Measurements from ENCODE around the gene NAA30. TPM values are rescaled to one million over a fixed set of nuclear protein-coding genes. Genes with fewer than 3 reads are reported as not detected.

The NAA30 gene
- total RNA-seq, 1 donor from 2014 or later: 24.2 TPM

DNA sequence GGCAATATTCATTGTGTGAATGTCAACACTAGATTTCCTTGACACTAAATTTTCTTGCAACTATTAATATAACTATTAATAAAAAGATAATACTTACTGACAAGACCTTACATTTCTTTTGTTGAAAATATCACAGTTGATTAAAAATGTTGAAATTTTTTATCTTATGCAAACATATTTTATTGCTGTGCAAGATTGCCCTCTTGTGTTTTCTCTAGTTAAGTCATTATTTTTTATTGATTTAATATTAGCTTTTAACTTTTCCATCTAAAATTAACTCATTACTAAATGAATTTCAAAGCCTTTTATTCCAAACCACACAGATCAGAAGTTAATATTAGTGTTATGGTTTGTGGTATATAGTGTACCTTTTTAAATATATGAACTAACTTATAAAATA is 11.7 kb upstream of the NAA30 start:
- TF ChIP-seq, protein P1, sequence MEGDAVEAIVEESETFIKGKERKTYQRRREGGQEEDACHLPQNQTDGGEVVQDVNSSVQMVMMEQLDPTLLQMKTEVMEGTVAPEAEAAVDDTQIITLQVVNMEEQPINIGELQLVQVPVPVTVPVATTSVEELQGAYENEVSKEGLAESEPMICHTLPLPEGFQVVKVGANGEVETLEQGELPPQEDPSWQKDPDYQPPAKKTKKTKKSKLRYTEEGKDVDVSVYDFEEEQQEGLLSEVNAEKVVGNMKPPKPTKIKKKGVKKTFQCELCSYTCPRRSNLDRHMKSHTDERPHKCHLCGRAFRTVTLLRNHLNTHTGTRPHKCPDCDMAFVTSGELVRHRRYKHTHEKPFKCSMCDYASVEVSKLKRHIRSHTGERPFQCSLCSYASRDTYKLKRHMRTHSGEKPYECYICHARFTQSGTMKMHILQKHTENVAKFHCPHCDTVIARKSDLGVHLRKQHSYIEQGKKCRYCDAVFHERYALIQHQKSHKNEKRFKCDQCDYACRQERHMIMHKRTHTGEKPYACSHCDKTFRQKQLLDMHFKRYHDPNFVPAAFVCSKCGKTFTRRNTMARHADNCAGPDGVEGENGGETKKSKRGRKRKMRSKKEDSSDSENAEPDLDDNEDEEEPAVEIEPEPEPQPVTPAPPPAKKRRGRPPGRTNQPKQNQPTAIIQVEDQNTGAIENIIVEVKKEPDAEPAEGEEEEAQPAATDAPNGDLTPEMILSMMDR (IDR thresholded peaks at IDR 0.05; ENCODE audit: borderline replicate concordance): no peak
- H3K4me1 ChIP-seq: no peaks in the 10 kb centered on the region
- no peak overlapping the region for H3K27ac ChIP-seq (replicated peaks)
- no peaks in the 10 kb centered on the region for H3K36me3 ChIP-seq
- DNase-seq: no peak
- no peaks in the 10 kb centered on the region for H3K9me3 ChIP-seq (replicated peaks)
- H3K27me3 ChIP-seq (ENCODE audit: low read depth): no peaks in the 10 kb centered on the region
- H3K4me3 ChIP-seq: no peak overlapping the region
- intact Hi-C loops (cut with micrococcal nuclease): no loop called here

DNA sequence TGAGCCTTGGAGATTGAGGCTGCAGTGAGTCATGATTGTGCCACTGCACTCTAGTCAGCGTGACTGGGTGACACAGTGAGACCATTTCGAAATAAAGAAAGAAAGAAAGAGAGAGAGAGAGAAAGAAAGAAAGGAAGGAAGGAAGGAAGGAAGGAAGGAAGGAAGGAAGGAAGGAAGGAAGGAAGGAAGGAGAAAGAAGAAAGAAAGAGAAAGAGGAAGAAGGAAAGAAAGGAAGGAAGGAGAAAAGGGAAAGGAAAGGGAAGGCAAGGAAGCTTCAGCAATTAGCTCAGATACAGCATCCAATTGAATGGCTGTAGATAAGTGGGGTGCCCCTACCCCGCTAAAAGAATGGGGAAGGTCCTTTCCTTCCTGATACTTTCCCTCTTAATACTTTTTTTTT is 9.5 kb upstream of the NAA30 start:
- no peak overlapping the region for H3K4me3 ChIP-seq
- DNase-seq: no peak
- no peaks in the 10 kb centered on the region for H3K4me1 ChIP-seq
- no peaks in the 10 kb centered on the region for H3K9me3 ChIP-seq (replicated peaks)
- no peak overlapping the region for H3K27ac ChIP-seq (replicated peaks)
- intact Hi-C loops (cut with micrococcal nuclease): no loop called here
- H3K27me3 ChIP-seq (ENCODE audit: low read depth): no peaks in the 10 kb centered on the region
- no peaks in the 10 kb centered on the region for H3K36me3 ChIP-seq
- TF ChIP-seq, protein P1 (IDR thresholded peaks at IDR 0.05; ENCODE audit: borderline replicate concordance): no peak

DNA sequence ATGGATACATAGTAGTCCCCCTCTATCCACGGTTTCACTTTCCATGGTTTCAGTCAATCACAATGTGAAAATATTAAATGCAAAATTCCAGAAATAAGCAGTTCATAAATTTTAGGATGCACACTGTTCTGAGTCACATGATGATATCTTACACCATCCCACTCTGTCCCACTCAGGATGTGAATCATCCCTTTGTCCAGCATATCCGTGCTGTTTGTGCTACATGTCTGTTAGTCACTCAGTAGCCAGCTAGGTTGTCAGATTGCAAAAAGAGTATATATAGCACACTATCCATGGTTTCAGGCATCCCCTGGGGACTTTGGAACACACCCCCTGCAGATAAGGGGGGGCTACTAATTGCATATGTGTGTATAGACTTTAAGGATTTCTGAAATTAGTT is 8.1 kb upstream of the NAA30 start:
- H3K27ac ChIP-seq (replicated peaks): no peak overlapping the region
- no peaks in the 10 kb centered on the region for H3K27me3 ChIP-seq (ENCODE audit: low read depth)
- TF ChIP-seq, protein P1 (IDR thresholded peaks at IDR 0.05; ENCODE audit: borderline replicate concordance): no peak
- intact Hi-C loops (cut with micrococcal nuclease): no loop called here
- H3K36me3 ChIP-seq: no peaks in the 10 kb centered on the region
- H3K4me1 ChIP-seq: no peaks in the 10 kb centered on the region
- DNase-seq: no peak
- H3K9me3 ChIP-seq (replicated peaks): no peaks in the 10 kb centered on the region
- H3K4me3 ChIP-seq: no peak overlapping the region

DNA sequence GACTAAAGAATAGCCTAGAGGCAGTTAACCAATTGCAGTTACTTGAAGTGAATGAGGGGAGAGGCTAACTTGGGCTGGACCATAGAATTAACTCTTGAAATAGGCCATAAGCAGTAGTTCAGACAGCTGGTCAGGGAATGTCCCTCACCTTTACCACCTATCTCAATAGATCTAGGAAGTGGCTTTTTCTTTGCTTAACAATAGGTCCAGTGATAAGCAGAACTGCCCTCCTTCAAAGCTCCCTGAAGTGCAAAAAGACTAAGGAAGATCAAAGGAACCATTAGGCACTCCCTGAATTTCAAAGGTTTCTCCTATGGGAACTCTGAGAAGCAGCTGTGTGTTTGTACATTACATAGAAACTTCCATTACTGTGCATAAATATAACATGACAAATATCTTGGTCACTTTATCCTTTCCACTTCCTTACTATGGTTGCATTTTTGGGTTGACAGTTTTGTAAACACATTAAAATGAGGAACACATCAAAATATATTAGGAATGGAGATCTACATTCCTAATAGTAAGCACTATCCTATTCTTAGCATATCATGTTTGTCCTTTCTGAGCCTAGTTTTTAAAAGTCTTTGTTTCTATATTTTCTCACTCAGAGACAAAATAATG is 7.2 kb upstream of the NAA30 start:
- no peaks in the 10 kb centered on the region for H3K9me3 ChIP-seq (replicated peaks)
- H3K27me3 ChIP-seq (ENCODE audit: low read depth): no peaks in the 10 kb centered on the region
- H3K27ac ChIP-seq (replicated peaks): no peak overlapping the region
- intact Hi-C loops (cut with micrococcal nuclease): no loop called here
- H3K4me1 ChIP-seq: no peaks in the 10 kb centered on the region
- TF ChIP-seq, protein P1 (IDR thresholded peaks at IDR 0.05; ENCODE audit: borderline replicate concordance): no peak
- DNase-seq: no peak
- no peak overlapping the region for H3K4me3 ChIP-seq
- no peaks in the 10 kb centered on the region for H3K36me3 ChIP-seq

DNA sequence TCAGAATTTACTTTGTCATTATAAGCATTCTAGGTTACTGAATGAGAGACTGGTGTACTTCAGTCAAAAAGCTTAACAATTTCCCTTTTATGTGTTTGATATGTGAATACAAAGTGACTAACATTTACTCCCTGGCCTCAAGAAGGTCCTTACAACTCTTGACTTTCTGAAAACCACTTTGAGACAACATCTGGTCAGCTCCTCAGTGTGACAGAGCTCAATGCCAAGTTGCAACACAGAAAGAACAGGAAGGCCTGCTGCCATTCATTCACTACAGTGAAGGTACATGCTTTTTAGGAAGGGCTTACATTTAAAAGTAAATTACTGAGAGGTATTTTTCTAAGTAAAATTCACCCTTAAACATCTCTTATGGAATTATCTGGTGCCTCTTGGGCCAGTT is 2.3 kb upstream of the NAA30 start:
- Histone ChIP-seq H3K4me1 (peaks cover 35% of the 10 kb centered on the region), H3K27ac (replicated peaks) (no peak overlapping the region), H3K4me3 (no peak overlapping the region), H3K36me3 (no peaks in the 10 kb centered on the region), H3K9me3 (replicated peaks) (no peaks in the 10 kb centered on the region), H3K27me3 (ENCODE audit: low read depth) (no peaks in the 10 kb centered on the region)
- DNase-seq: no peak
- intact Hi-C loops (cut with micrococcal nuclease): no loop called here
- TF ChIP-seq, protein P1 (IDR thresholded peaks at IDR 0.05; ENCODE audit: borderline replicate concordance): no peak

All from left ventricle myocardium inferior (tissue), 1 donor.